Iris pigment epithelial cell (primary cell): ENCODE results near the gene FAM229A.

Source experiments
- DNase-seq: peaks from one replicate; pipeline ENCODE4 v3.0.0-alpha.2; 2011; ENCODE audit warnings: low read depth

FAM229A gene

DNA sequence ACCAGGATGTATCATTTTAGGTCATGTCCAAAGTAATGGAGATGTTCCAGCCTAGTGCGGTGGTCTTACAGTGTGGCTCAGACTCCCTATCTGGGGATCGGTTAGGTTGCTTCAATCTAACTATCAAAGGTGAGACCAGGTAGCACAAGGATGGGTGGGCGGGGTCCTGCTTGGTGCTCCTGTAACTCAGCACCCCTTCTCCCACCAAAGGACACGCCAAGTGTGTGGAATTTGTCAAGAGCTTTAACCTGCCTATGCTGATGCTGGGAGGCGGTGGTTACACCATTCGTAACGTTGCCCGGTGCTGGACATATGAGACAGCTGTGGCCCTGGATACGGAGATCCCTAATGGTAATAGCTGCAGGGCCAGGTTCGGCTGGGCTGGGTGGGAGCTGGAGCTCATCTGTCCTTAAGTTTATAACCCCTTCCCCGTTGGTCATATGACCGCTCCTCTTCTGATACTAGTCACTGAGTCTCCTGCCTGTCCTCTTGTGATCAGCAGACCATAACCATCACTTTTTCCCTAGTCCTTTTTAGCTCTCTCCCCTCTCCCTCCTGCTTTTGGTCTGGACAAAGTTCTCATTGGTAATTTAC, 31.6 kb downstream of the FAM229A start:
- no peak for DNase-seq

DNA sequence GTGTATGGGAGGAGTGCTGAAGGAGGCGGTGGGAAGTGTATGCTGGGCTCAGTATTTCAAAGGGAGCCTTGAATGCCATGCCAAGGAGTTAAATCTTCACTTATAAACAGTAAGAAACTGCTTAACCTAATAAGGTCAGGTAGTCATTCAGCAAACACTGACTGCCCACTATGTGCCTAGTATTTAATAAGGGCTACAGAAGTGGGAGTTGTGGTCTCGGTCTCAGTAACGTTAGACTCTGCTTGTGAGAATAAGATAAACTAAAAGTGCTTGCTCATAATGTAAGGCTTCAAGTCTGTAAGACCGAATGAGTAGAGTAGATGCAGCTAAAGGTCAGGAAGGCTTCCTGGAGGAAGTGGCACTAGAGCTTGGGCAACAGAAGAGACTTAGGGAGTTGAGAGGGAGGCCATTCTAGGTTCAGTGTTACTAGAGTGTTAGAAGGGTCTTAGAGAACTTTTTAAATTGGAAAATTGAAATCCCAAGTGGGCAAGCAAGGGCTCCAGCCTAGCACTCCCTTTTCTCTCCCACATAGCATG, 32.3 kb downstream of the FAM229A start:
- no peak for DNase-seq

DNA sequence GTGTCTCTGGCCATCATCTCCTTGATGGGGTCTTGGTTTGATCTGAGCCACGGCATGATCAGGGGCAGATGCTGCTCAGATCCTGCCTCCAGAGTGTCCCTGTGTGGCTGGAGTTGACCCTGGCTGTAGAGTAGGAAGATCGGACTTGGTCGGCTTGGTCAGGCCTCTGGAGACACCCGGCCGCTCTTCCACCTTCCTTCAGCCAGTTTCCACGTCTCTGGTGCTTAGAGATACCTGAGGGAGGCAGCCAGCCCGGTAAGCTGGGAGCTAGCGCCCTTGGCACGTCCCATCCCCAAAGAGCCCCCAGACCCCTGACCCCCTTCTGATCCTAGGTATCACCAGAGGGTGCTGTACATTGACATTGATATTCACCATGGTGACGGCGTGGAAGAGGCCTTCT, 35.1 kb downstream of the FAM229A start:
- DNase-seq, result no peak

DNA sequence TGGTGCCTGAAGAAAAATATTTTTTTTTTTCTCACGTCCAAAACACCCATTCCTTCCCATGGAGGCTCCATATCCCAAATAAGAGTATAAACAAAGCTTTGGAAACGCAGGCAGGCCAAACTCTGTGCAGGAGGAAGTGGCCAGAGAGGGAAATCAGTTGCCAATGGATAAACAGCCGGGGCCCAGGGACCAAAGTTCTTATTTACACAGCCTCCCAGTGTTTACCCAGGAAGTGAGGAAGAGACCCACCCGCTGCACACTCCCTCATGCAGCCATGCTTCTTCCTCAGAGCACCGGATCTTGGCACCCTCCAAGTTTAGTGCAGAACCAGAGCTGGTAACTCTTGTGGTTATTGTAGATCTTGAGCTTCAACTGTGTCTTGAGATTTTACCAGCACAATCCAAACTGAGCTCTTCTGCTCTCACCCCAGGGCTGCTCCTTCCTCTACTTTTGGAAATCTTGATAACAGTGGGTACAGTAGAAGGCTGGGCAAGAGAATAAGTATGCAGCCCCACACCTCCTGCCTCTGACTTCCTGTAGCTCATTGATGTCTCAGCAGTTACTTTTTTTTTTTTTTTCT, 40.5 kb downstream of the FAM229A start:
- no peak for DNase-seq

DNA sequence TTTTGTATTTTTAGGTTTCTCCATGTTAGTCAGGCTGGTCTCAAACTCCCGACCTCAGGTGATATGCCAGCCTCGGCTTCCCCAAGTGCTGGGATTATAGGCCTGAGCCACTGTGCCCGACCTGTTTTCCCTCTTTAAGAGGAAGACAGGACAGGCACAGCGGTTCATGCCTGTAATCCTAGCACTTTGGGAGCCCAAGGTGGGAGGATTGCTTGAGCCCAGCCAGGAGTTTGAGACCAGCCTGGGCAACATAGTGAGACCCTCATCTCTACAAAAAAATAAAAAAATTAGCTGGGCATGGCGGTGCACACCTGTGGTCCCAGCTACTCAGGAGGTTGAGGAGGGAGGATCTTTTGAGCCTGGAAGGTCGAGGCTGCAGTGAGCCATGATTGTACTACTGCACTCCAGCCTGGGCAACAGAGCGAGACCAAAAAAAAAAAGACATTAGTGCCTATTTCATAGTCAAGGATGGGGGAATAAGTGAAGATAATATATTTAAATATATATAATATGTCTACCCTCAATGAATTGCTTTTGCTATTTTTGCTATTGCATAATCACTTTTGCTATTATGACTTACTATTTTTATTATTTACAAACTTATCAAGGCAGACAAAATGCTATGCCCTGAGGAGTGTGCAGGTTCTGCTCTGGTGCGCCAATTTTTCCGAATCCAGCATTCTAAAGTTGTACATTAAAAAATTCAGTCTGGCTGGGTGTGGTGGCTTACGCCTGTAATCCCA, 44.0 kb downstream of the FAM229A start:
- no peak for DNase-seq

DNA sequence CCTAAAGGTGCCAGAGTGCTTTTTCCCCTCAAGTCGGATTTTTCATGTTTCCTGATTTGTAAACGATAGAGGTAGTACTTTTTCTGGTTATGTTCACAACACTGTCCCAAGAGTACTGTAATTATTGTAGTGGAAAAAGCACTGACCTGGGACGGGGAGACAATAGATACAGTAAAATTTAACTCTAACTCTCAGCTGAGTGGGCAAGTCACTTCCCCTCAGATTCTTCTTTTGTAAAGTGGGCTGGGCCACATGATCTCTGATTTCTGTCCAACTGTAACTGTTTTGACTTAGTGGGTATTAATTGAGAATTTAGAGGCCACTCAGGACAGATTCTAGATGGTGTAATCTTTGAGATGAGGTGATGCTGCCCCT, 45.4 kb downstream of the FAM229A start:
- DNase-seq, result no peak

DNA sequence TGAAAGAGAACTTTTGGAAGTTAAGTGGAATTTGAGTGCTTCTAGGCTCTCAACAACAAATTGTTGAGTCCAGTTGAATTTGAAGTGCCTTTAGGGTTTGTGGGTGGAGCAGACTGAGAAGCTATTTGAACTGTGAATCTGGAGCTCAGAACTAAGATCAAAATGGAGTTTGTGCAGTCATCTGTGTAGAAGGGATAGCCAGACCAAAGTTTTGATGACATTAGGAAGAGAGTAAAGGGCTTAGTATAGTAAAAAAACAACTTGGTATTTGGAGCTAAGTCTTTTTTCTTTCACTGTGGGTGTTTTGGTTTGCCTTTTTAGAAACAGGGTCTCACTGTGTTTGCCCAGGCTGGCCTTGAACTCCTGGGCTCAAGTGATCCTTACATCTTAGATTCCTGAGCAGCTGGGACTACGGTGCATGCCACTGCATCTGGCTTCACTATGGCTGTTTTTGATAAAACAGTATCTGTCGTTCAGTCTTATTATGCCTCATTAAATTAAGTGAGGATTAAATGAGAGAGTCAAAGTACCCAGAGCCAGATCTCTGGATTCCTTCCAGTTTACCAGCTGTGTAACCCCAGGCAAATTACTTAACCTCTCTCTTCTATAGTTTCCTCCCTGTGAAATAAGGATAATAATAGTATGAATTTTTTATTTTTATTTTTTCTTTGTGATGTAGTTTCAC, 50.4 kb downstream of the FAM229A start:
- no peak for DNase-seq
